ENCODE data around the gene AFAP1L2.

DNA sequence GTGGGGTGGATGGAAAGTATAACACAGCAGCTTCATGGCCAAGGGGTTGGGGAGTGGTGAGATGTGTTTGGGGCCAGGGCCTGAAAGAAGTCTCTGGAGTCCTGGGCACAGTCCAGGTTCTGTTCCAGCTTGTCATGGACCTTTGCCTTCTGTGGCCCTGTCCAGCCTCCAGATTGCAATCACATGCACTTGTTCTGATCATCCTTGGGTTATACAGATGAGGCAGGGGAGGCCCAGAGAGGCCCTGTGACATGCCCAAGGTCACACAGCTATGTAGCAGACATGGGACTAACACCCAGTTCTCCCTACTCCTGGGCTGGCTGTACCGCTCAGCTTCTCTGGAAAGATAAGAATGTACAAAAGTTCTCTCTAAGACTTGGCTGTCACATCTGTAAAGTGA lies 153.6 kb downstream of the AFAP1L2 start:
- no peak for TF ChIP-seq POLR2AphosphoS5 (IDR thresholded peaks at IDR 0.05)
- TF ChIP-seq, protein P1, sequence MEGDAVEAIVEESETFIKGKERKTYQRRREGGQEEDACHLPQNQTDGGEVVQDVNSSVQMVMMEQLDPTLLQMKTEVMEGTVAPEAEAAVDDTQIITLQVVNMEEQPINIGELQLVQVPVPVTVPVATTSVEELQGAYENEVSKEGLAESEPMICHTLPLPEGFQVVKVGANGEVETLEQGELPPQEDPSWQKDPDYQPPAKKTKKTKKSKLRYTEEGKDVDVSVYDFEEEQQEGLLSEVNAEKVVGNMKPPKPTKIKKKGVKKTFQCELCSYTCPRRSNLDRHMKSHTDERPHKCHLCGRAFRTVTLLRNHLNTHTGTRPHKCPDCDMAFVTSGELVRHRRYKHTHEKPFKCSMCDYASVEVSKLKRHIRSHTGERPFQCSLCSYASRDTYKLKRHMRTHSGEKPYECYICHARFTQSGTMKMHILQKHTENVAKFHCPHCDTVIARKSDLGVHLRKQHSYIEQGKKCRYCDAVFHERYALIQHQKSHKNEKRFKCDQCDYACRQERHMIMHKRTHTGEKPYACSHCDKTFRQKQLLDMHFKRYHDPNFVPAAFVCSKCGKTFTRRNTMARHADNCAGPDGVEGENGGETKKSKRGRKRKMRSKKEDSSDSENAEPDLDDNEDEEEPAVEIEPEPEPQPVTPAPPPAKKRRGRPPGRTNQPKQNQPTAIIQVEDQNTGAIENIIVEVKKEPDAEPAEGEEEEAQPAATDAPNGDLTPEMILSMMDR (IDR thresholded peaks at IDR 0.05), result no peak
